ENCODE measurements around the gene MAFG. TPM values are rescaled to one million over a fixed set of nuclear protein-coding genes. Genes with fewer than 3 reads are reported as not detected.

MAFG gene
- total and polyA plus RNA-seq, 2 of the 13 experiments (the other 11 are each of a cell fraction or from before 2014, with no cell fraction given) = 14.5 to 20.0 TPM

GRCh38 chr17:81869221-81870130 is 58.1 kb downstream of the MAFG start (continued):
- peak; percentile 58 to 69; a peak in 3 of 4 replicates for TF ChIP-seq HMGXB4 (CRISPR knock-in tag; IDR thresholded peaks at IDR 0.05; ENCODE audit: borderline replicate concordance in 1 of 2, low read depth in 1 of 2)
- TF ChIP-seq UBTF (CRISPR knock-in tag; IDR thresholded peaks at IDR 0.05) = peak; percentile 69
- TF ChIP-seq ZNF138 (CRISPR knock-in tag; IDR thresholded peaks at IDR 0.05; ENCODE audit: low read depth) = no peak
- no peak for TF ChIP-seq NR2F1 (CRISPR knock-in tag; IDR thresholded peaks at IDR 0.05)
- TF ChIP-seq POLR2AphosphoS5 (IDR thresholded peaks at IDR 0.05; ENCODE audit: low read depth, low read length) = no peak; the same call in 1 of the 2 replicates
- TF ChIP-seq ZNF879 (CRISPR knock-in tag; IDR thresholded peaks at IDR 0.05) = no peak
- no peak for TF ChIP-seq MNT (IDR thresholded peaks at IDR 0.05)
- no peak for TF ChIP-seq ZNF674 (CRISPR knock-in tag; IDR thresholded peaks at IDR 0.05; ENCODE audit: low read depth)
- TF ChIP-seq RFX3 (CRISPR knock-in tag; IDR thresholded peaks at IDR 0.05) = no peak
- no peak for TF ChIP-seq EP300 (IDR thresholded peaks at IDR 0.05; ENCODE audit: low read depth in 2 of 2, low read length in 2 of 2)
- TF ChIP-seq EP300 (CRISPR knock-in tag; IDR thresholded peaks at IDR 0.05; ENCODE audit: borderline replicate concordance) = no peak
- TF ChIP-seq HBP1 (CRISPR knock-in tag; IDR thresholded peaks at IDR 0.05; ENCODE audit: low read depth) = 0 out of 2 replicates have a peak, but pooled peaks have one; percentile 21
- no peak for TF ChIP-seq ZNF737 (CRISPR knock-in tag; IDR thresholded peaks at IDR 0.05; ENCODE audit: borderline replicate concordance)
- TF ChIP-seq ZNF563 (CRISPR knock-in tag; IDR thresholded peaks at IDR 0.05) = 0 out of 2 replicates have a peak, but pooled peaks have one; percentile 36
- no peak for TF ChIP-seq THAP8 (CRISPR knock-in tag; IDR thresholded peaks at IDR 0.05; ENCODE audit: borderline replicate concordance)
- peak; percentile 83; the same call in 1 of the 2 replicates for TF ChIP-seq ZNF567 (CRISPR knock-in tag; IDR thresholded peaks at IDR 0.05; ENCODE audit: borderline replicate concordance)
- TF ChIP-seq TERF1 (CRISPR knock-in tag; IDR thresholded peaks at IDR 0.05) = 0 out of 2 replicates have a peak, but pooled peaks have one; percentile 16
- no peak for TF ChIP-seq ZNF510 (CRISPR knock-in tag; IDR thresholded peaks at IDR 0.05; ENCODE audit: low read depth)

All from HepG2 (cell line).